Activated CD4-positive, CD25-positive, alpha-beta regulatory T cell treated with anti-CD3 and anti-CD28 coated beads, Interleukin-2, amount 50 U/mL, for 24 hours (primary cell): ENCODE measurements around the gene DSG2.

ENCODE experiments used
- ATAC-seq, 2 donors: fragments of 150-1000 bp; cut with Tn5 transposase; one replicate each; pipeline ENCODE4 v1.10.0; 2021; ENCODE audit warnings: mild to moderate bottlenecking in 1 of 2, moderate library complexity in 1 of 2

DSG2 gene

GRCh38 chr18:31592506-31593157 lies 94.7 kb downstream of the DSG2 start:
- ATAC-seq = no peak

- ATAC-seq = no peak
These were observed 97.3 kb downstream of the DSG2 start for GRCh38 chr18:31595121-31595771.

- peak in 1 of 2 donors; percentile 14 for ATAC-seq
These were observed 98.3 kb downstream of the DSG2 start for GRCh38 chr18:31596081-31596872.

GRCh38 chr18:31598021-31598805 lies 100.2 kb downstream of the DSG2 start:
- ATAC-seq = no peak
